Measurements from ENCODE around the gene RBM19.

RBM19 gene

GRCh38 chr12:113891739-113892520 is 74.2 kb downstream of the RBM19 start:
- no peak overlapping the region for H3K4me3 ChIP-seq (ENCODE audit: low read length)
- TF ChIP-seq, protein P1, sequence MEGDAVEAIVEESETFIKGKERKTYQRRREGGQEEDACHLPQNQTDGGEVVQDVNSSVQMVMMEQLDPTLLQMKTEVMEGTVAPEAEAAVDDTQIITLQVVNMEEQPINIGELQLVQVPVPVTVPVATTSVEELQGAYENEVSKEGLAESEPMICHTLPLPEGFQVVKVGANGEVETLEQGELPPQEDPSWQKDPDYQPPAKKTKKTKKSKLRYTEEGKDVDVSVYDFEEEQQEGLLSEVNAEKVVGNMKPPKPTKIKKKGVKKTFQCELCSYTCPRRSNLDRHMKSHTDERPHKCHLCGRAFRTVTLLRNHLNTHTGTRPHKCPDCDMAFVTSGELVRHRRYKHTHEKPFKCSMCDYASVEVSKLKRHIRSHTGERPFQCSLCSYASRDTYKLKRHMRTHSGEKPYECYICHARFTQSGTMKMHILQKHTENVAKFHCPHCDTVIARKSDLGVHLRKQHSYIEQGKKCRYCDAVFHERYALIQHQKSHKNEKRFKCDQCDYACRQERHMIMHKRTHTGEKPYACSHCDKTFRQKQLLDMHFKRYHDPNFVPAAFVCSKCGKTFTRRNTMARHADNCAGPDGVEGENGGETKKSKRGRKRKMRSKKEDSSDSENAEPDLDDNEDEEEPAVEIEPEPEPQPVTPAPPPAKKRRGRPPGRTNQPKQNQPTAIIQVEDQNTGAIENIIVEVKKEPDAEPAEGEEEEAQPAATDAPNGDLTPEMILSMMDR (IDR thresholded peaks at IDR 0.05; ENCODE audit: insufficient read depth, low read depth, low read length, missing control alignments) = no peak
- no peak for DNase-seq (ENCODE audit: low read depth)

DNA sequence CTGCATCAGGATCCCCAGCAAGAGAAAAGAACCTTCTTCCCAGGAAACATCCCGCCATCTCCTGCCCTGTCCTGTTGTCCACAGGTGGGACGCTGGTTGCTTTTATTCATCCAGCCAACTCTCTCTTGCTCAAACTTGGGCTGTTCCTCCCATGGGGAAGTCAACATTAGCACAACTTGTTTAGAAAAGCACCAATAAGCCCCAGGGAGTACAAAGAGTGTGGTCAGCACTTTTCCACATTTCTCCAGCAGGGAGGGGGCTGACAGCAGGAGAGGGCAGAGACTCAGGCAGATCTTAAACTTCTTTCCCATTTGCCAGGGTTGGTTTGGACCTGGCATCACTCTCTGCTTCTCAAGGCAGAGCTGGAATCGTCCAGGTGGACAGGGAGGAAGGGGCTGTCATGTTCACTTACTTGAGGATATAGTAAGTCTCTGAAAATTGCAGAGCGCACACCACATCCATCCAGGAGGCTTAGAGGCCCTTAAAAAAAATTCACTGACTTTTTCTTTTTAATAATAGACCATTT is 74.9 kb downstream of the RBM19 start:
- DNase-seq (ENCODE audit: low read depth) = no peak
- TF ChIP-seq, protein P1 (IDR thresholded peaks at IDR 0.05; ENCODE audit: insufficient read depth, low read depth, low read length, missing control alignments) = no peak
- H3K4me3 ChIP-seq (ENCODE audit: low read length) = no peak overlapping the region

DNA sequence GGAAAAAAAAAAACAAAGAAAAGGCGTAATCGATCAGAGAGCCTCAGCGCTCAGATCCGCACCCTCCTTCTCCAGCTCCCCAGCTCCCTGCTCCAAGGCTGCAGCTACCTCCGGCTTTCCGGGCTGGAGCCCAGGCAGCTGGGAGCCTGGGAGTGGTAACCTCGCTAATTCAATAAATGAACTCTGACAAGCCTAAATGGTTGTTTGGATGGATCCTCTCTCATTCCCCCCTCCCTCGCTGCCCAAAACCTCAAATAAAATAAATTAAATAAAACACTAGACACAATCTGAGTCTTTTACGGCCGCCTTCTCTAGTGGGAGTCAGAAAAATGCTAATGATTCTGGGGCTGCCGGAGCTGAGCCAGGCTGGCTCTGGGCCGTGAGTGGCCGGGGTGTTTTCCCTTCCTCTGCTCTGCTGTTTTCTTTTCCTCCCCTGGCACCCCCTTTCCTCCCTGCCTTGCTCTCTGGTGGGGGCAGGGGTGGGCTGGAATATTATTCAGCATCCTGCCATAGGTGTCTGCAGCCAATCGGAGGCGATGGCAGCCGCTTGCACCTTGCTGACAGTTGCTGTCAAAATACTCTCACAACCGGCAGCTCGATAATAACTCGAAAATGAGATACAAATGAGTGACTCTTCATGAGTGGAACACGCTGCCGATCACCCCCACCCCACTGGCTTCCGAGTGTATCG is 76.1 kb downstream of the RBM19 start:
- TF ChIP-seq, protein P1 (IDR thresholded peaks at IDR 0.05; ENCODE audit: insufficient read depth, low read depth, low read length, missing control alignments) = no peak
- no peak overlapping the region for H3K4me3 ChIP-seq (ENCODE audit: low read length)
- no peak for DNase-seq (ENCODE audit: low read depth)

DNA sequence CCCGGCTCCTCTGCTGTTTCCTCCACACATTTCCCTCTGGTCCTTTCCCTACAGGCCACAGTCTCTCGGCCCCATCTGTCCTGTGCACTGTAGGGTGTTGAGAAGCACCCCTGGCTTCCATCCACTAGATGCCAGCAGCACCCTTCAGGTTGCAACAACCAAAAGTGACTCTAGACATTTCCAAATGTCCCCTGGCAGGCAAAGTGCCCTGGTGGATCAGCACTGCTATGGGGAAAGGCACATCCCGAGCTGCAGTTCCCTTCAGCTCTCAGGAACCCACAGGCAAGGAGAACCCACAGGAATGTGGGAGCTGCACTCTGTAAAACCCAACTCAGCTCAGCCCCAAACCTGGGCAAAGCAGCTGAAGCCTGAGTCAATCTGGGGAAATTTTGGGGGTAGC is 77.0 kb downstream of the RBM19 start:
- TF ChIP-seq, protein P1 (IDR thresholded peaks at IDR 0.05; ENCODE audit: insufficient read depth, low read depth, low read length, missing control alignments) = peak; percentile 48
- no peak overlapping the region for H3K4me3 ChIP-seq (ENCODE audit: low read length)
- no peak for DNase-seq (ENCODE audit: low read depth)

DNA sequence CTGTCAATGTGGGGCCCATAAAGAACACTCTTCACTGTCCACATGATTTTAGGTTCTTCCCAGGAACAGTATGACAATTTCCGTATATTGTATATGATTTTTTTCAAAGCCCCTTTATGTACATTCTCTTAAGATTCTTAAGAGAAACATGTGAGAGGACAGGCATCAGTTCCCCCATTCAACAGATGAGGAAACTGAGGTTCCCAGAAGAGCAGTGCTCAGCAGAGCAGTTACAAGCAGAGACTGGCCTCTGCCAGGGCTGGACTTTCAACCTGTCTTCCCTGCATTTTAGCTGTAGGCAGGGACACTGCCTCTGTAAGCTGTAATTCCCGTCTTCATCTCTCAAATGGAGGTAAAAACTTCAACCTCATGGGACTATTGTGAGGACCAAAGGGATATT is 77.7 kb downstream of the RBM19 start:
- TF ChIP-seq, protein P1 (IDR thresholded peaks at IDR 0.05; ENCODE audit: insufficient read depth, low read depth, low read length, missing control alignments) = no peak
- no peak for DNase-seq (ENCODE audit: low read depth)
- H3K4me3 ChIP-seq (ENCODE audit: low read length) = no peak overlapping the region

DNA sequence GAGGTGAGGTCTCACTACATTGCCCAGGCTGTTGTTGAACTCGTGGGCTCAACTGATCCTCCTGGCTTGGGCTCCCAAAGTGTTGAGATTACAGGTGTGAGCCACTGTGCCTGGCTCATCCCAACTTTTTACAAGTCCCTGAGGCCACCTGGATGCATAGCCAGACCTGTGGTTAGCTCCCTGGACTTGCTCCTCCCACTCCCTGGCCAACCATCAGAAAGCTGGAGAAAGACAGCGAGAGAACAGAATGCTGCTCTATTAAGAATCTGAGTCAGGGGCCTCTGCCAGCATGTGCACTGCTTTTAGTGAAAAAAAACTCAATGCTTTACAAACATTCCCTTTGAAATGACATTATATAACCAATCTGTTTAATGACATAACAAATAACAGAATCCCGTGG is 78.2 kb downstream of the RBM19 start:
- no peak for DNase-seq (ENCODE audit: low read depth)
- TF ChIP-seq, protein P1 (IDR thresholded peaks at IDR 0.05; ENCODE audit: insufficient read depth, low read depth, low read length, missing control alignments) = no peak
- no peak overlapping the region for H3K4me3 ChIP-seq (ENCODE audit: low read length)
